PC-3 (cell line): ENCODE measurements around the gene NECAB2.

Source experiments
- CTCF ChIP-seq: fragments of 300-600 bp; sonication (generic); conservative IDR thresholded peaks from 2 replicates; pipeline ENCODE4 v1.5.1; 2017; ENCODE audit warnings: antibody characterized with exemption, low read depth, mild to moderate bottlenecking, low read length
- EZH2 ChIP-seq: fragments of 300-600 bp; sonication (generic); IDR thresholded peaks from one replicate; pipeline ENCODE4 v1.6.1; 2017; ENCODE audit warnings: antibody characterized with exemption, mild to moderate bottlenecking, low read length; ENCODE audit not compliant: unreplicated experiment

- TF ChIP-seq CTCF (peak; percentile 58), EZH2 (no peak)
Measured at GRCh38 chr16:84044118-84044488, 76.1 kb downstream of the NECAB2 start.
